Ovary (tissue), 9 donors: Measurements from ENCODE around the gene FTHL17. TPM values are rescaled to one million over a fixed set of nuclear protein-coding genes. Genes with fewer than 3 reads are reported as not detected.

Experiments used
- DNase-seq, 5 donors: peaks; one replicate each; pipeline ENCODE4 v3.0.0-alpha.2; 2019 to 2020
- H3K27ac ChIP-seq, 2 donors: fragments of 200-600 bp; one replicate each; pipeline versions ENCODE4 v1.5.1 to v1.8.0; 2019 to 2022
- H3K27me3 ChIP-seq: fragments of 200-600 bp; one replicate; pipeline ENCODE4 v1.8.0; 2022
- H3K36me3 ChIP-seq: fragments of 200-600 bp; sonication (generic); one replicate; pipeline ENCODE4 v1.5.1; 2019
- H3K4me1 ChIP-seq: one replicate; pipeline ENCODE4 v1.8.1; 2013; ENCODE audit warnings: mild to moderate bottlenecking, moderate library complexity; ENCODE audit not compliant: insufficient read depth
- H3K4me3 ChIP-seq: fragments of 200-600 bp; sonication (generic); one replicate; pipeline ENCODE4 v1.5.1; 2017
- H3K9me3 ChIP-seq, 2 donors: fragments of 200-600 bp in 1 of 2; sonication (generic) in 1 of 2; one replicate each; pipeline versions ENCODE4 v1.5.1 to v1.8.1; 2013 to 2019; ENCODE audit warnings: mild to moderate bottlenecking in 1 of 2, moderate library complexity in 1 of 2
- EP300 ChIP-seq: sonication (generic); formaldehyde crosslinking; IDR thresholded peaks from one replicate; pipeline ENCODE4 v1.6.1; 2017; ENCODE audit warnings: antibody characterized with exemption
- POLR2A ChIP-seq: fragments of 450-650 bp; IDR thresholded peaks from one replicate; pipeline ENCODE4 v1.6.1; 2017; ENCODE audit warnings: antibody characterized with exemption, mild to moderate bottlenecking, moderate library complexity
- WGBS, 3 donors: extraction: QIAGEN DNeasy Blood & Tissue Kit in 1 of 3; methylation state at CpG; one replicate each; pipeline versions ENCODE4 v1.1.5 to v1.1.7; 2013 to 2017; 5-methylcytosine and 5-hydroxymethylcytosine counted together
- intact Hi-C, 4 donors: fragments of 100-400 bp; cut with DNase I; formaldehyde crosslinking; loops; one replicate each; pipeline versions ENCODE4 v1.11.0 to v1.15.1; 2022 to 2023
- polyA plus RNA-seq, 2 donors: library from polyadenylated mRNA; stranded (reverse); fragments of 200-250 nt in 1 of 2; fragments of 350-450 nt in 1 of 2; fragmentation: Illumina TruSeq in 1 of 2; extraction: RNeasy Lipid Tissue Mini Kit (QIAGEN cat#74804) in 1 of 2; gene quantifications; one replicate each; pipeline ENCODE4 v1.2.3, GENCODE V29; 2013 to 2014
- total RNA-seq, 7 donors: library from RNA; depleted of rRNA in 2 of 7; stranded (reverse); fragments of >200 nt in 2 of 7; fragmentation: NEBNext Ultra II Directional in 3 of 7; extraction: Animal tissue kit (Norgen Biotek cat#: 25700) in 3 of 7; gene quantifications; one replicate each; pipeline versions ENCODE4 v1.1.0 to v1.2.4, GENCODE V29; 2016 to 2023
- TF ChIP-seq, protein P1 (sequence below), 3 donors: fragments of 450-650 bp in 2 of 3; fragments of 200-600 bp in 1 of 3; IDR thresholded peaks; one replicate each; pipeline versions ENCODE4 v1.5.1 to v1.8.0; 2016 to 2022; ENCODE audit warnings: antibody characterized with exemption in 3 of 3, mild to moderate bottlenecking in 1 of 3
- donor health status: DM: no; HTN: no; CAD: no; lungs with moderate emphysema.
- donor health status: DM: no; HTN: no; CAD: no.
- donor health status: Bipolar disorder and iron deficiency.
- donor health status: DM: yes; HTN: yes; CAD: no.
- donor health status: DM: no; HTN: no; CAD: no.
- donor health status: DM: yes; HTN: yes; CAD: no.

The FTHL17 gene
- total and polyA plus RNA-seq, 9 donors: not detected

DNA sequence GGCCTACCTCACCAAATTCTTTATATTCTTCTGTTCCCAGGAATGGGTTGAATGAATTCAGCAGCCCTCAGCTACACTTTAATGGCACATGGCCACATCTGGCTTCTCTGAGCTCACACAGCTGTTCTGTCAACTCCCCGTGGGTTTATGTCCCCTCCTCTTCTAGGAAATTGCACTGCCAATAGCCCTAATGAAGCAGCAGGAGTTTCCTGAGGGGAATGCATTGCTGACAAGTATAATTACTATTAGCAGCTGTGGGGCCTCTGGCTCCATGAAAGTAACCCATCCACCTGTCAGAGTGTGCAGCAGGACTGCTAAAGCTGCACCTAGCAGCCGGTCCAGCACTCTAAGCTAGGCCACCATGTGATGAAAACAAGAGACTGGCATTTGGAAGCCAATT is 50.3 kb downstream of the FTHL17 start:
- H3K36me3 ChIP-seq: no peaks in the 10 kb centered on the region
- H3K4me1 ChIP-seq: no peaks in the 10 kb centered on the region
- WGBS, 3 donors: 28 to 40% (median 29%) methylated on average over 2 of the region's 2 CpGs
- intact Hi-C loops: no loop called here
- H3K27me3 ChIP-seq: no peaks in the 10 kb centered on the region
- TF ChIP-seq EP300 (no peak), POLR2A (no peak)
- TF ChIP-seq, protein P1, sequence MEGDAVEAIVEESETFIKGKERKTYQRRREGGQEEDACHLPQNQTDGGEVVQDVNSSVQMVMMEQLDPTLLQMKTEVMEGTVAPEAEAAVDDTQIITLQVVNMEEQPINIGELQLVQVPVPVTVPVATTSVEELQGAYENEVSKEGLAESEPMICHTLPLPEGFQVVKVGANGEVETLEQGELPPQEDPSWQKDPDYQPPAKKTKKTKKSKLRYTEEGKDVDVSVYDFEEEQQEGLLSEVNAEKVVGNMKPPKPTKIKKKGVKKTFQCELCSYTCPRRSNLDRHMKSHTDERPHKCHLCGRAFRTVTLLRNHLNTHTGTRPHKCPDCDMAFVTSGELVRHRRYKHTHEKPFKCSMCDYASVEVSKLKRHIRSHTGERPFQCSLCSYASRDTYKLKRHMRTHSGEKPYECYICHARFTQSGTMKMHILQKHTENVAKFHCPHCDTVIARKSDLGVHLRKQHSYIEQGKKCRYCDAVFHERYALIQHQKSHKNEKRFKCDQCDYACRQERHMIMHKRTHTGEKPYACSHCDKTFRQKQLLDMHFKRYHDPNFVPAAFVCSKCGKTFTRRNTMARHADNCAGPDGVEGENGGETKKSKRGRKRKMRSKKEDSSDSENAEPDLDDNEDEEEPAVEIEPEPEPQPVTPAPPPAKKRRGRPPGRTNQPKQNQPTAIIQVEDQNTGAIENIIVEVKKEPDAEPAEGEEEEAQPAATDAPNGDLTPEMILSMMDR (IDR thresholded peaks at IDR 0.05): no peak
- no peaks in the 10 kb centered on the region for H3K9me3 ChIP-seq
- DNase-seq: no peak
- H3K27ac ChIP-seq: no peak overlapping the region
- no peak overlapping the region for H3K4me3 ChIP-seq

Other genes with a start within 250 kb of the FTHL17 start
- 10 to 100 TPM; 15.9 to 29.5 (median 22.1) TPM for gene TAB3, start 182.8 kb downstream of the FTHL17 start, total RNA-seq
- 10 to 100 TPM in 1 of 2 donors, 1 to 10 TPM in 1; 7.8 to 15.8 TPM for gene TAB3, start 182.8 kb downstream of the FTHL17 start, polyA plus RNA-seq